ENCODE data around the gene ZNF436. TPM values are rescaled to one million over a fixed set of nuclear protein-coding genes. Genes with fewer than 3 reads are reported as not detected.
A peak's percentile ranks its signal among the peaks of the same experiment; 100 is the strongest.

ZNF436 gene
- polyA plus RNA-seq, 1 of the 3 experiments (the other 2 are of a cell fraction), result 5.0 TPM

DNA sequence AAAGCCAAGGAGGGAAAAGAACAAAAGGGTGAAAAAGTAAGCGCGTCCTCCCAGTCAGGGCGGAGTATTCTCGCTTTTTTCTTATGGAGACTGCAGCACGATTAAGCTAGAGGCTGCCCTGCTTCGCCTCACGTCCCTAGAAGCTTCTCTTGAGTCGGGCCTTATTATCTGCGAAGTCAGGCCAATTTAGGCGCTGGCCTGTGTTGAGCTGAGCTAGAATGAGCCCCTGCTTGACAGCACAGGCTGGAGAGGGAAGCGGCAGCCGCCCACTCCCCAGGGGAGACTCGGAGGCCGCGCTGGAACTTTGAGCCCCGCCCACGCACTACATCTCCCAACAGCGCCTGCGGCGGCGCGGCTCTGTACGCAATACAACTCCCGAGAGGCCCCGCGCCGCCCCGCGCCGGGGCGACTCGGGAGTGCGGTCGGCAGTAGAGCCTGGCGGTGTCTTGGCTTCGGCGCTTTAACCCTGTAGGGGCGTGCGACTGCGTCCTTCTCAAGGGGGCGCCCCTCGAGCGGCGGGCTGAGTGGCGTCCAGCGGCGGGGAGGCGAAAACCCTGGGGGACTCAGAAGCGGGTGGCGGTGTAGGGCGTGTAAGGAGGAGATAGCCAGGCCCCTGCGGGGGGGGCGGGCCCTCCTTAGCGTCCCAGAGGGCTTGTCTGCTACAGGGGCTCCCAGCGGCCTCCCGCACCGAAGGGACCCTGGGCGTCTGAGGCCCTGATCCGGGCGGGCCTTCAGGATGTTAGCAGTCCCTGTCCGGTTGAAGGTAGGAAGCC lies 888 bp downstream of the ZNF436 start (continued):
- TF ChIP-seq, protein P1, sequence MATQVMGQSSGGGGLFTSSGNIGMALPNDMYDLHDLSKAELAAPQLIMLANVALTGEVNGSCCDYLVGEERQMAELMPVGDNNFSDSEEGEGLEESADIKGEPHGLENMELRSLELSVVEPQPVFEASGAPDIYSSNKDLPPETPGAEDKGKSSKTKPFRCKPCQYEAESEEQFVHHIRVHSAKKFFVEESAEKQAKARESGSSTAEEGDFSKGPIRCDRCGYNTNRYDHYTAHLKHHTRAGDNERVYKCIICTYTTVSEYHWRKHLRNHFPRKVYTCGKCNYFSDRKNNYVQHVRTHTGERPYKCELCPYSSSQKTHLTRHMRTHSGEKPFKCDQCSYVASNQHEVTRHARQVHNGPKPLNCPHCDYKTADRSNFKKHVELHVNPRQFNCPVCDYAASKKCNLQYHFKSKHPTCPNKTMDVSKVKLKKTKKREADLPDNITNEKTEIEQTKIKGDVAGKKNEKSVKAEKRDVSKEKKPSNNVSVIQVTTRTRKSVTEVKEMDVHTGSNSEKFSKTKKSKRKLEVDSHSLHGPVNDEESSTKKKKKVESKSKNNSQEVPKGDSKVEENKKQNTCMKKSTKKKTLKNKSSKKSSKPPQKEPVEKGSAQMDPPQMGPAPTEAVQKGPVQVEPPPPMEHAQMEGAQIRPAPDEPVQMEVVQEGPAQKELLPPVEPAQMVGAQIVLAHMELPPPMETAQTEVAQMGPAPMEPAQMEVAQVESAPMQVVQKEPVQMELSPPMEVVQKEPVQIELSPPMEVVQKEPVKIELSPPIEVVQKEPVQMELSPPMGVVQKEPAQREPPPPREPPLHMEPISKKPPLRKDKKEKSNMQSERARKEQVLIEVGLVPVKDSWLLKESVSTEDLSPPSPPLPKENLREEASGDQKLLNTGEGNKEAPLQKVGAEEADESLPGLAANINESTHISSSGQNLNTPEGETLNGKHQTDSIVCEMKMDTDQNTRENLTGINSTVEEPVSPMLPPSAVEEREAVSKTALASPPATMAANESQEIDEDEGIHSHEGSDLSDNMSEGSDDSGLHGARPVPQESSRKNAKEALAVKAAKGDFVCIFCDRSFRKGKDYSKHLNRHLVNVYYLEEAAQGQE (IDR thresholded peaks at IDR 0.05; ENCODE audit: low read depth, low read length), result no peak
- TF ChIP-seq SIN3A (IDR thresholded peaks at IDR 0.05; ENCODE audit: borderline replicate concordance, low read depth, low read length), result 0 out of 2 replicates have a peak, but pooled peaks have one; percentile 69
- TF ChIP-seq GATA2 (CRISPR knock-in tag; IDR thresholded peaks at IDR 0.05), result no peak
- TF ChIP-seq RFX5 (IDR thresholded peaks at IDR 0.05; ENCODE audit: low read length), result no peak
- no peak for TF ChIP-seq RXRA (IDR thresholded peaks at IDR 0.05; ENCODE audit: borderline replicate concordance, low read depth)
- no peak for TF ChIP-seq JUND (IDR thresholded peaks at IDR 0.05)
- TF ChIP-seq SMC3 (IDR thresholded peaks at IDR 0.05; ENCODE audit: low read depth, low read length), result no peak
- peak; percentile 6; the same call in 1 of the 2 replicates for TF ChIP-seq GABPA (IDR thresholded peaks at IDR 0.05; ENCODE audit: low read depth)

GRCh38 chr1:23367791-23368561 lies 1.7 kb downstream of the ZNF436 start:
- Histone ChIP-seq H3F3A (replicated peaks; ENCODE audit: insufficient read depth) (peaks cover 15% of the 10 kb centered on the region), H4K20me1 (ENCODE audit: insufficient read depth) (no peaks in the 10 kb centered on the region), H3K9me2 (no peaks in the 10 kb centered on the region), H3K4me3 (ENCODE audit: low read depth in 2 of 2, low read length in 1 of 2) (peak overlapping the region; percentile 94 to 97), H2AFZ (ENCODE audit: low read depth) (peak overlapping the region; percentile 98), H3K36me3 (replicated peaks in 1 of 2; ENCODE audit: control insufficient read depth in 1 of 2, insufficient read depth in 2 of 2, low read length in 1 of 2) (peaks cover 23 to 33% of the 10 kb centered on the region in 2 experiments), H3K27me3 (ENCODE audit: insufficient read depth) (no peaks in the 10 kb centered on the region), H3K4me2 (peak overlapping the region; percentile 98), H3K9me3 (peaks cover 19% of the 10 kb centered on the region; the same call in 1 of the 2 replicates), H3K4me1 (ENCODE audit: control insufficient read depth in 1 of 2, insufficient read depth in 2 of 2, low read depth in 1 of 2, low read length in 1 of 2) (peaks cover 15 to 30% of the 10 kb centered on the region in 2 experiments), H3K79me2 (ENCODE audit: insufficient read depth) (peaks cover 61% of the 10 kb centered on the region), H3K9ac (peak overlapping the region; percentile 94), H3K27ac (ENCODE audit: low read depth in 2 of 2, low read length in 1 of 2) (peak overlapping the region; percentile 92 to 99)
- CTCF ChIA-PET, result interaction anchor here (0.8 to 5.9 kb wide), 5 partner anchors 12 to 269 kb away, joined by 3 to 61 read pairs (median 6); partner anchors contain the start of gene HNRNPR
- 0% methylated on average over 21 of the region's 41 CpGs for WGBS (ENCODE audit: low lambda C conversion rate)
- peak; percentile 97 for DNase-seq
- POLR2A ChIA-PET, result interaction anchor here (0.6 to 1.9 kb wide), 6 partner anchors 10 to 36 kb away, joined by 3 to 37 read pairs (median 3); partner anchors contain the start of gene HNRNPR
- no peak for TF ChIP-seq TEAD4 (IDR thresholded peaks at IDR 0.05; ENCODE audit: borderline replicate concordance, insufficient read depth)
- no peak for TF ChIP-seq TCF12 (IDR thresholded peaks at IDR 0.05)
- TF ChIP-seq GABPA (IDR thresholded peaks at IDR 0.05; ENCODE audit: low read depth), result peak; percentile 71
- TF ChIP-seq YY1 (IDR thresholded peaks at IDR 0.05; ENCODE audit: low read depth), result peak; percentile 31; the same call in 1 of the 2 replicates
- TF ChIP-seq, protein P2, sequence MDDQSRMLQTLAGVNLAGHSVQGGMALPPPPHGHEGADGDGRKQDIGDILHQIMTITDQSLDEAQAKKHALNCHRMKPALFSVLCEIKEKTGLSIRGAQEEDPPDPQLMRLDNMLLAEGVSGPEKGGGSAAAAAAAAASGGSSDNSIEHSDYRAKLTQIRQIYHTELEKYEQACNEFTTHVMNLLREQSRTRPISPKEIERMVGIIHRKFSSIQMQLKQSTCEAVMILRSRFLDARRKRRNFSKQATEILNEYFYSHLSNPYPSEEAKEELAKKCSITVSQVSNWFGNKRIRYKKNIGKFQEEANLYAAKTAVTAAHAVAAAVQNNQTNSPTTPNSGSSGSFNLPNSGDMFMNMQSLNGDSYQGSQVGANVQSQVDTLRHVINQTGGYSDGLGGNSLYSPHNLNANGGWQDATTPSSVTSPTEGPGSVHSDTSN (IDR thresholded peaks at IDR 0.05), result peak; percentile 98
- no peak for TF ChIP-seq RCOR1 (IDR thresholded peaks at IDR 0.05; ENCODE audit: low read length)
- TF ChIP-seq, protein P3, sequence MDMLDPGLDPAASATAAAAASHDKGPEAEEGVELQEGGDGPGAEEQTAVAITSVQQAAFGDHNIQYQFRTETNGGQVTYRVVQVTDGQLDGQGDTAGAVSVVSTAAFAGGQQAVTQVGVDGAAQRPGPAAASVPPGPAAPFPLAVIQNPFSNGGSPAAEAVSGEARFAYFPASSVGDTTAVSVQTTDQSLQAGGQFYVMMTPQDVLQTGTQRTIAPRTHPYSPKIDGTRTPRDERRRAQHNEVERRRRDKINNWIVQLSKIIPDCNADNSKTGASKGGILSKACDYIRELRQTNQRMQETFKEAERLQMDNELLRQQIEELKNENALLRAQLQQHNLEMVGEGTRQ (IDR thresholded peaks at IDR 0.05; ENCODE audit: borderline replicate concordance, low read depth, low read length), result no peak
- no peak for TF ChIP-seq RFX5 (IDR thresholded peaks at IDR 0.05; ENCODE audit: low read length)
- TF ChIP-seq RAD21 (IDR thresholded peaks at IDR 0.05; ENCODE audit: low read length), result no peak
- TF ChIP-seq EP300 (IDR thresholded peaks at IDR 0.05; ENCODE audit: borderline replicate concordance in 1 of 2, low read depth in 1 of 2, low read length in 1 of 2), result no peak
- no peak for TF ChIP-seq NFIC (IDR thresholded peaks at IDR 0.05; ENCODE audit: borderline replicate concordance)
- TF ChIP-seq MAX (IDR thresholded peaks at IDR 0.05; ENCODE audit: low read depth), result peak; percentile 26; the same call in 1 of the 2 replicates
- peak; percentile 97 for TF ChIP-seq ELF1 (IDR thresholded peaks at IDR 0.05)
- TF ChIP-seq RXRA (IDR thresholded peaks at IDR 0.05; ENCODE audit: borderline replicate concordance, low read depth), result no peak
- peak; percentile 71 for TF ChIP-seq MXI1 (IDR thresholded peaks at IDR 0.05; ENCODE audit: low read depth, low read length)
- TF ChIP-seq POLR2AphosphoS5 (IDR thresholded peaks at IDR 0.05; ENCODE audit: low read depth, low read length), result no peak; the same call in 1 of the 2 replicates
- TF ChIP-seq JUND (IDR thresholded peaks at IDR 0.05), result no peak
- TF ChIP-seq, protein P4, sequence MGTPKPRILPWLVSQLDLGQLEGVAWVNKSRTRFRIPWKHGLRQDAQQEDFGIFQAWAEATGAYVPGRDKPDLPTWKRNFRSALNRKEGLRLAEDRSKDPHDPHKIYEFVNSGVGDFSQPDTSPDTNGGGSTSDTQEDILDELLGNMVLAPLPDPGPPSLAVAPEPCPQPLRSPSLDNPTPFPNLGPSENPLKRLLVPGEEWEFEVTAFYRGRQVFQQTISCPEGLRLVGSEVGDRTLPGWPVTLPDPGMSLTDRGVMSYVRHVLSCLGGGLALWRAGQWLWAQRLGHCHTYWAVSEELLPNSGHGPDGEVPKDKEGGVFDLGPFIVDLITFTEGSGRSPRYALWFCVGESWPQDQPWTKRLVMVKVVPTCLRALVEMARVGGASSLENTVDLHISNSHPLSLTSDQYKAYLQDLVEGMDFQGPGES (IDR thresholded peaks at IDR 0.05; ENCODE audit: low read depth, low read length), result peak; percentile 72
- TF ChIP-seq SMC3 (IDR thresholded peaks at IDR 0.05; ENCODE audit: low read depth, low read length), result no peak

Measured in SK-N-SH (cell line).